Thyroid gland (tissue), 4 donors: ENCODE measurements around the gene FCER2. TPM values are rescaled to one million over a fixed set of nuclear protein-coding genes. Genes with fewer than 3 reads are reported as not detected.

Experiments
- DNase-seq, 2 donors: peaks; one replicate each; pipeline ENCODE4 v3.0.0-alpha.2; 2019
- H3K27ac ChIP-seq, 3 donors: fragments of 200-600 bp; sonication (generic); 1 replicate in 2 of 3; 2 replicates in 1 of 3; pipeline ENCODE4 v1.5.1; 2016 to 2019; ENCODE audit warnings: mild to moderate bottlenecking in 1 of 3, moderate library complexity in 1 of 3
- H3K27me3 ChIP-seq: fragments of 200-600 bp; sonication (generic); one replicate; pipeline ENCODE4 v1.5.1; 2019
- H3K36me3 ChIP-seq, 2 donors: fragments of 200-600 bp; sonication (generic); one replicate each; pipeline ENCODE4 v1.5.1; 2016 to 2019
- H3K4me1 ChIP-seq, 2 donors: fragments of 200-600 bp; sonication (generic); one replicate each; pipeline ENCODE4 v1.5.1; 2017 to 2019
- H3K4me3 ChIP-seq, 3 donors: fragments of 200-600 bp; sonication (generic); replicated peaks in 1 of 3; 1 replicate in 2 of 3; 2 replicates in 1 of 3; pipeline ENCODE4 v1.5.1; 2016; ENCODE audit warnings: mild to moderate bottlenecking in 1 of 3
- H3K9me3 ChIP-seq: fragments of 200-600 bp; sonication (generic); one replicate; pipeline ENCODE4 v1.5.1; 2017
- CTCF ChIP-seq, 6 experiments: fragments of 200-600 bp in 3 of 6; fragments of 450-650 bp in 3 of 6; sonication (generic) in 3 of 6; IDR thresholded peaks; one replicate each; pipeline ENCODE4 v1.5.1; 2016 to 2019; ENCODE audit warnings: antibody characterized with exemption in 6 of 6, mild to moderate bottlenecking in 2 of 6, inconsistent platforms in 1 of 6, moderate library complexity in 1 of 6
- POLR2A ChIP-seq, 2 donors: fragments of 450-650 bp; IDR thresholded peaks; one replicate each; pipeline ENCODE4 v1.6.1; 2017; ENCODE audit warnings: antibody characterized with exemption in 2 of 2, mild to moderate bottlenecking in 2 of 2, moderate library complexity in 1 of 2
- WGBS, 2 donors: methylation state at CpG; one replicate each; pipeline ENCODE4 v1.1.5; 2017; 5-methylcytosine and 5-hydroxymethylcytosine counted together
- intact Hi-C: fragments of 100-400 bp; cut with DNase I; formaldehyde crosslinking; loops from one replicate; pipeline ENCODE4 v1.15.1; 2023
- total RNA-seq, 4 donors: library from RNA; depleted of rRNA; stranded (reverse); fragments of >200 nt; gene quantifications; one replicate each; pipeline ENCODE4 v1.2.3, GENCODE V29; 2016

Gene FCER2
- total RNA-seq, 4 donors from 2014 or later: not detected

GRCh38 chr19:7742991-7743390 is 41.1 kb upstream of the FCER2 start:
- no peak for DNase-seq
- WGBS, 2 donors: 77 to 85% methylated on average over 11 of the region's 11 CpGs
- no peaks in the 10 kb centered on the region for H3K36me3 ChIP-seq
- intact Hi-C loops: no loop called here
- H3K4me1 ChIP-seq: no peaks in the 10 kb centered on the region
- no peak overlapping the region for H3K27ac ChIP-seq
- H3K9me3 ChIP-seq: no peaks in the 10 kb centered on the region
- no peaks in the 10 kb centered on the region for H3K27me3 ChIP-seq
- TF ChIP-seq POLR2A (IDR thresholded peaks at IDR 0.05): no peak
- TF ChIP-seq CTCF (IDR thresholded peaks at IDR 0.05): no peak
- H3K4me3 ChIP-seq: no peak overlapping the region

- H3K36me3 ChIP-seq: no peaks in the 10 kb centered on the region
- no peaks in the 10 kb centered on the region for H3K9me3 ChIP-seq
- no peaks in the 10 kb centered on the region for H3K4me1 ChIP-seq
- TF ChIP-seq POLR2A (IDR thresholded peaks at IDR 0.05): no peak
- no peak for TF ChIP-seq CTCF (IDR thresholded peaks at IDR 0.05)
- H3K27ac ChIP-seq: no peak overlapping the region
- no peaks in the 10 kb centered on the region for H3K27me3 ChIP-seq
- intact Hi-C loops: no loop called here
- no peak overlapping the region for H3K4me3 ChIP-seq
- 73 to 76% methylated on average over 2 of the region's 2 CpGs for WGBS, 2 donors
- no peak for DNase-seq
Measured at GRCh38 chr19:7742575-7742974, 40.6 kb upstream of the FCER2 start.

- Histone ChIP-seq H3K4me3 (no peak overlapping the region), H3K27me3 (no peaks in the 10 kb centered on the region), H3K9me3 (no peaks in the 10 kb centered on the region), H3K36me3 (no peaks in the 10 kb centered on the region), H3K4me1 (no peaks in the 10 kb centered on the region), H3K27ac (no peak overlapping the region)
- 70 to 83% methylated on average over 6 of the region's 6 CpGs for WGBS, 2 donors
- DNase-seq: no peak
- TF ChIP-seq POLR2A (IDR thresholded peaks at IDR 0.05) (no peak), CTCF (IDR thresholded peaks at IDR 0.05) (no peak)
- intact Hi-C loops: no loop called here
Measured at GRCh38 chr19:7740682-7741054, 38.7 kb upstream of the FCER2 start.

GRCh38 chr19:7739801-7740681 is 38.1 kb upstream of the FCER2 start:
- no peak overlapping the region for H3K27ac ChIP-seq
- no peak for DNase-seq
- no peaks in the 10 kb centered on the region for H3K27me3 ChIP-seq
- WGBS, 2 donors: 76 to 79% methylated on average over 19 of the region's 19 CpGs
- no peak for TF ChIP-seq POLR2A (IDR thresholded peaks at IDR 0.05)
- TF ChIP-seq CTCF (IDR thresholded peaks at IDR 0.05): no peak
- H3K4me1 ChIP-seq: no peaks in the 10 kb centered on the region
- no peak overlapping the region for H3K4me3 ChIP-seq
- H3K9me3 ChIP-seq: no peaks in the 10 kb centered on the region
- intact Hi-C loops: no loop called here
- no peaks in the 10 kb centered on the region for H3K36me3 ChIP-seq

- intact Hi-C loops: no loop called here
- H3K9me3 ChIP-seq: no peaks in the 10 kb centered on the region
- no peaks in the 10 kb centered on the region for H3K27me3 ChIP-seq
- no peak for TF ChIP-seq POLR2A (IDR thresholded peaks at IDR 0.05)
- no peak for TF ChIP-seq CTCF (IDR thresholded peaks at IDR 0.05)
- H3K4me3 ChIP-seq: no peak overlapping the region
- DNase-seq: no peak
- H3K27ac ChIP-seq: no peak overlapping the region
- WGBS, 2 donors: 47 to 56% methylated on average over 2 of the region's 2 CpGs
- no peaks in the 10 kb centered on the region for H3K4me1 ChIP-seq
- no peaks in the 10 kb centered on the region for H3K36me3 ChIP-seq
Measured at GRCh38 chr19:7739211-7739755, 37.4 kb upstream of the FCER2 start.
